WI38 (cell line): Measurements from ENCODE around the gene ALDH16A1.

Source experiments
- H3K4me3 ChIP-seq: 2 replicates; pipeline ENCODE4 v1.5.1; 2011; ENCODE audit warnings: low read depth, mild to moderate bottlenecking, control low read depth, low read length
- CTCF ChIP-seq: IDR thresholded peaks from 2 replicates; pipeline ENCODE4 v1.5.1; 2012; ENCODE audit warnings: low read depth, mild to moderate bottlenecking, control low read depth, low read length

The ALDH16A1 gene

GRCh38 chr19:49487277-49488045 is 34.4 kb downstream of the ALDH16A1 start, which contains the start of gene RPL13A:
Gene RPL13A (plus strand): TSS chr19:49487608. CDS start chr19:49487630, 22 bp downstream.
- no peak for TF ChIP-seq CTCF
- peak within 1 kb of the TSS; percentile 90 for H3K4me3 ChIP-seq

GRCh38 chr19:49488046-49488862 is 35.2 kb downstream of the ALDH16A1 start:
- TF ChIP-seq CTCF: no peak
- H3K4me3 ChIP-seq: peak overlapping the region; percentile 90

- H3K4me3 ChIP-seq: peak overlapping the region; percentile 90
- no peak for TF ChIP-seq CTCF
Observed at GRCh38 chr19:49488863-49489537, 36.0 kb downstream of the ALDH16A1 start.

GRCh38 chr19:49489601-49490167 is 36.7 kb downstream of the ALDH16A1 start:
- no peak for TF ChIP-seq CTCF
- peak overlapping the region; percentile 90 for H3K4me3 ChIP-seq

GRCh38 chr19:49490287-49491029 is 37.4 kb downstream of the ALDH16A1 start:
- no peak overlapping the region for H3K4me3 ChIP-seq
- TF ChIP-seq CTCF: no peak

- no peak overlapping the region for H3K4me3 ChIP-seq
- TF ChIP-seq CTCF: no peak
Observed at GRCh38 chr19:49491030-49491803, 38.2 kb downstream of the ALDH16A1 start.
